Stimulated activated CD8-positive, alpha-beta memory T cell treated with anti-CD3 and anti-CD28 coated beads, Interleukin-4, amount 100 ng/mL, for 4 hours (primary cell): ENCODE data around the gene TUBGCP3.

ENCODE experiments used
- DNase-seq, 2 donors: peaks; one replicate each; pipeline ENCODE4 v3.0.0-alpha.2; 2020; ENCODE audit warnings: low read depth in 2 of 2, low spot score in 1 of 2

TUBGCP3 gene

DNA sequence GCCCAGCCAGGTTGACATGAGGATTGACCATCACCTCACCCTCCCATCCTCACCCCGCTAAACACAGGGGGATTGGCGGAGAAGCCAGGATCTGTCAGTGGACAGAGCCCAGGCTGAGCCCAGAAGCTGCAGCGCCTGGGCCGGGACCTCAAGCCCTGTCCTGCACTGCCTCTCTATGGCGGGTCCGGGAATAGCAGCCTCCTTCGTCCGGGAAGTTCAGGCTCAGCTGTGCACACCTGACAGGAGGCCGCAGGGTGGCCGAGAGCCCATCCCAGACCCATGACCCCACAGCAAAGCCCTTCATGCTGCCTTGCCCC lies 144.0 kb downstream of the TUBGCP3 start:
- no peak for DNase-seq

- DNase-seq: no peak
These were observed 144.6 kb downstream of the TUBGCP3 start for GRCh38 chr13:112443191-112443994.

DNA sequence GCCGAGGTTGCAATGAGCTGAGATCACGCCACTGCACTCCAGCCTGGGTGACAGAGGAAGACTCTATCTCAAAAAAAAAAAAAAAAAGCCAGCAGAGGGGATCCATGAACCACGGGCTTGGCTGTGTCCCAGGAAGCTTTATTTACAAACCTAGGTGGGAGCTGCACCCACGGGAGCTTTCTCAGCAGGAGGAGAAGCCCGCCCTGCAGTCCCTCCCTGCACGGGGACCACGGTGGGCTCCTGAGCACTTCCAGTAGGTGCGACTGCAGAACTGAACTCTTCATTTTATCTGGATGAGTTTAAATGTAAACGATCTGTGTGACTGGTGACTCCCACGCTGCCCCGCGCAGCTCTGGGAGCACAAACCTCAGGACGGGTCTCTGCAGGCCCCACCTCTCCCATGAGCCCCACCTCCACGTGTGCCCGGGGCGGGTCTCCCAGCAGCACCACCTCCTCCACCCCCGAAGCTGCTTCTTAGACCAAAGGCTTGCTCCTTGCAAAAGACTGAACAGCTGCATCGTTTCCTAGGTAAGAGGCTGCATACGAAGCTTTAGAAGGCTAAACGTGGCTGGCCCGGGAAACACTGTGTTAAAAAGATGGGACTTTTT lies 145.4 kb downstream of the TUBGCP3 start:
- no peak for DNase-seq

- no peak for DNase-seq
These were observed 146.1 kb downstream of the TUBGCP3 start for GRCh38 chr13:112441779-112442310.

GRCh38 chr13:112441226-112441625 lies 146.7 kb downstream of the TUBGCP3 start:
- DNase-seq: no peak

- DNase-seq: no peak
These were observed 149.4 kb downstream of the TUBGCP3 start for GRCh38 chr13:112438515-112438914.

GRCh38 chr13:112438094-112438493 lies 149.9 kb downstream of the TUBGCP3 start:
- no peak for DNase-seq

DNA sequence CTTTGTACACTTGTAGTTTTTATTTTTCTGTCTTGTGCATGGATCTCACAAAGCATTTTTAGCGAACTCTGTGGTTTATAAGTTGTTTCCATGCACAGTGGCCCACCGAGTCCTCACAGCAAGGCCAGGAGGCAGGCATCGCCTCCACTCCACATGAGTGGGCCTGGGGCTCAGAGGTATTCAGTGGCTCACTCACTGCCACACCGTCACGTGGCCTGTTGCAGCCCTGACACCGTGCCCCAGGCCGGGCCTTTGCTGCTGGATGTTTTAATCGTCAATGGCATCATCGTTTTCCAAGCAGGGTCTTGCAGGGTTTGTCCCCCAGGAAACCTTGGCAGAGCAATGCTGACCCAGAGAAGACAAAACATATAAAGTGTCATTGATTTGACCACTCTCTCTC lies 152.0 kb downstream of the TUBGCP3 start:
- DNase-seq: no peak
